CD14-positive monocyte (primary cell): Measurements from ENCODE around the gene RAPH1. TPM values are rescaled to one million over a fixed set of nuclear protein-coding genes. Genes with fewer than 3 reads are reported as not detected.

Experiments used
- DNase-seq, 3 donors: peaks; one replicate each; pipeline ENCODE4 v3.0.0-alpha.2; 2011 to 2022
- H2AFZ ChIP-seq: 2 replicates; pipeline ENCODE4 v1.6.0; 2012; ENCODE audit warnings: mild to moderate bottlenecking, low read depth, low read length, inconsistent platforms; ENCODE audit not compliant: insufficient read depth, poor library complexity, severe bottlenecking
- H3K27ac ChIP-seq, 2 donors: 1 replicate in 1 of 2; 2 replicates in 1 of 2; pipeline ENCODE4 v1.5.1; 2012 to 2013; ENCODE audit warnings: low read length in 2 of 2, control low read depth in 1 of 2, inconsistent platforms in 1 of 2, low read depth in 1 of 2, mild to moderate bottlenecking in 1 of 2
- H3K27me3 ChIP-seq, 2 donors: one replicate each; pipeline versions ENCODE4 v1.6.0 to v1.6.1; 2011 to 2013; ENCODE audit warnings: low read length in 2 of 2; ENCODE audit not compliant: control insufficient read depth in 2 of 2, insufficient read depth in 2 of 2
- H3K36me3 ChIP-seq, 2 donors: replicated peaks in 1 of 2; 1 replicate in 1 of 2; 2 replicates in 1 of 2; pipeline versions ENCODE4 v1.5.1 to v1.6.1; 2012 to 2013; ENCODE audit warnings: low read length in 2 of 2, control low read depth in 1 of 2, inconsistent platforms in 1 of 2, mild to moderate bottlenecking in 1 of 2; ENCODE audit not compliant: insufficient read depth in 2 of 2, control insufficient read depth in 1 of 2
- H3K4me1 ChIP-seq, 2 donors: 1 replicate in 1 of 2; 2 replicates in 1 of 2; pipeline versions ENCODE4 v1.5.1 to v1.6.1; 2012 to 2013; ENCODE audit warnings: low read length in 2 of 2, control low read depth in 1 of 2, inconsistent platforms in 1 of 2, mild to moderate bottlenecking in 1 of 2, moderate library complexity in 1 of 2; ENCODE audit not compliant: insufficient read depth in 2 of 2, control insufficient read depth in 1 of 2
- H3K4me2 ChIP-seq: replicated peaks from 2 replicates; pipeline ENCODE3; 2012; ENCODE audit warnings: low read length, moderate library complexity, mild to moderate bottlenecking; ENCODE audit not compliant: poor library complexity, severe bottlenecking; ENCODE audit errors: extremely low read depth
- H3K4me3 ChIP-seq, 3 experiments: fragments of 200-600 bp in 1 of 3; sonication (generic) in 1 of 3; replicated peaks in 1 of 3; 1 replicate in 2 of 3; 2 replicates in 1 of 3; pipeline ENCODE4 v1.5.1; 2011 to 2013; ENCODE audit warnings: low read length in 3 of 3, mild to moderate bottlenecking in 3 of 3, control low read depth in 2 of 3, low read depth in 2 of 3, inconsistent platforms in 1 of 3, moderate library complexity in 1 of 3
- H3K79me2 ChIP-seq: 2 replicates; pipeline ENCODE4 v1.6.0; 2012; ENCODE audit warnings: mild to moderate bottlenecking, control low read depth, inconsistent platforms, low read length, moderate library complexity; ENCODE audit not compliant: insufficient read depth
- H3K9ac ChIP-seq: 2 replicates; pipeline ENCODE4 v1.6.0; 2017; ENCODE audit warnings: low read length, mild to moderate bottlenecking; ENCODE audit not compliant: insufficient read depth, poor library complexity, severe bottlenecking
- H3K9me3 ChIP-seq, 2 donors: replicated peaks in 1 of 2; 1 replicate in 1 of 2; 2 replicates in 1 of 2; pipeline versions ENCODE4 v1.5.1 to v1.6.1; 2012 to 2013; ENCODE audit warnings: low read length in 2 of 2, control low read depth in 1 of 2; ENCODE audit not compliant: control insufficient read depth in 1 of 2, insufficient read depth in 1 of 2
- H4K20me1 ChIP-seq: 2 replicates; pipeline ENCODE4 v1.6.0; 2012; ENCODE audit warnings: mild to moderate bottlenecking, low read length, control low read depth, moderate library complexity; ENCODE audit not compliant: insufficient read depth
- H3K27ac Mint-ChIP-seq, 7 donors: one replicate each; pipeline ENCODE4 v1.8.0; 2020; ENCODE audit warnings: mild to moderate bottlenecking in 7 of 7, mixed read lengths in 7 of 7, moderate library complexity in 6 of 7, inconsistent platforms in 2 of 7
- H3K27me3 Mint-ChIP-seq, 3 donors: one replicate each; pipeline ENCODE4 v1.8.0; 2021 to 2022; ENCODE audit warnings: low read depth in 3 of 3, mild to moderate bottlenecking in 3 of 3, mixed read lengths in 3 of 3, moderate library complexity in 3 of 3, inconsistent platforms in 1 of 3
- H3K36me3 Mint-ChIP-seq, 2 donors: one replicate each; pipeline ENCODE4 v1.8.0; 2020; ENCODE audit warnings: mixed read lengths in 2 of 2, inconsistent platforms in 1 of 2, mild to moderate bottlenecking in 1 of 2
- H3K4me1 Mint-ChIP-seq: one replicate; pipeline ENCODE4 v1.8.0; 2020; ENCODE audit warnings: mild to moderate bottlenecking, mixed read lengths
- H3K4me3 Mint-ChIP-seq, 2 donors: one replicate each; pipeline ENCODE4 v1.8.0; 2020; ENCODE audit warnings: mild to moderate bottlenecking in 2 of 2, mixed read lengths in 2 of 2, moderate library complexity in 1 of 2
- H3K9me3 Mint-ChIP-seq, 7 donors: one replicate each; pipeline ENCODE4 v1.8.0; 2020 to 2022; ENCODE audit warnings: mixed read lengths in 7 of 7, mild to moderate bottlenecking in 6 of 7, moderate library complexity in 6 of 7, inconsistent platforms in 2 of 7
- WGBS: methylation state at CpG from one replicate; pipeline ENCODE4 v1.1.5; 2013; ENCODE audit warnings: missing lambda C conversion rate; ENCODE audit not compliant: insufficient coverage; 5-methylcytosine and 5-hydroxymethylcytosine counted together
- intact Hi-C, 2 donors: fragments of 100-400 bp; cut with micrococcal nuclease; formaldehyde crosslinking; loops; one replicate each; pipeline versions ENCODE4 v1.15.0 to v1.15.1; 2023
- polyA plus RNA-seq, 3 donors: library from polyadenylated mRNA; depleted of rRNA in 1 of 3; unstranded in 2 of 3; stranded (reverse) in 1 of 3; fragments of 300-500 nt in 2 of 3; fragments of >200 nt in 1 of 3; fragmentation: Illumina TruSeq in 2 of 3; gene quantifications; 1 replicate in 2 of 3; 2 replicates in 1 of 3; pipeline ENCODE4 v1.2.3, GENCODE V29; 2012 to 2021
- TF ChIP-seq, protein P1 (sequence below): fragments of 200-600 bp; IDR thresholded peaks from one replicate; pipeline ENCODE4 v1.8.0; 2022; ENCODE audit warnings: antibody characterized with exemption, mild to moderate bottlenecking

The RAPH1 gene
- polyA plus RNA-seq, 3 donors: 3.8 to 5.1 (median 4.5) TPM

- TF ChIP-seq, protein P1, sequence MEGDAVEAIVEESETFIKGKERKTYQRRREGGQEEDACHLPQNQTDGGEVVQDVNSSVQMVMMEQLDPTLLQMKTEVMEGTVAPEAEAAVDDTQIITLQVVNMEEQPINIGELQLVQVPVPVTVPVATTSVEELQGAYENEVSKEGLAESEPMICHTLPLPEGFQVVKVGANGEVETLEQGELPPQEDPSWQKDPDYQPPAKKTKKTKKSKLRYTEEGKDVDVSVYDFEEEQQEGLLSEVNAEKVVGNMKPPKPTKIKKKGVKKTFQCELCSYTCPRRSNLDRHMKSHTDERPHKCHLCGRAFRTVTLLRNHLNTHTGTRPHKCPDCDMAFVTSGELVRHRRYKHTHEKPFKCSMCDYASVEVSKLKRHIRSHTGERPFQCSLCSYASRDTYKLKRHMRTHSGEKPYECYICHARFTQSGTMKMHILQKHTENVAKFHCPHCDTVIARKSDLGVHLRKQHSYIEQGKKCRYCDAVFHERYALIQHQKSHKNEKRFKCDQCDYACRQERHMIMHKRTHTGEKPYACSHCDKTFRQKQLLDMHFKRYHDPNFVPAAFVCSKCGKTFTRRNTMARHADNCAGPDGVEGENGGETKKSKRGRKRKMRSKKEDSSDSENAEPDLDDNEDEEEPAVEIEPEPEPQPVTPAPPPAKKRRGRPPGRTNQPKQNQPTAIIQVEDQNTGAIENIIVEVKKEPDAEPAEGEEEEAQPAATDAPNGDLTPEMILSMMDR: no peak
- Mint-ChIP-seq H3K4me3 (no peak overlapping the region), H3K4me1 (peaks cover 12% of the 10 kb centered on the region), H3K27me3 (no peaks in the 10 kb centered on the region), H3K9me3 (no peaks in the 10 kb centered on the region), H3K36me3 (peaks cover 36 to 42% of the 10 kb centered on the region in 2 donors), H3K27ac (no peak overlapping the region)
- Histone ChIP-seq H4K20me1 (no peaks in the 10 kb centered on the region), H3K4me3 (no peak overlapping the region), H3K27ac (no peak overlapping the region), H3K9ac (no peak overlapping the region), H3K4me1 (peaks cover 5 to 7% of the 10 kb centered on the region in 2 donors), H3K36me3 (peaks cover 0 to 13% of the 10 kb centered on the region in 2 donors), H2AFZ (no peak overlapping the region), H3K27me3 (no peaks in the 10 kb centered on the region), H3K79me2 (no peaks in the 10 kb centered on the region), H3K9me3 (no peaks in the 10 kb centered on the region), H3K4me2 (no peak overlapping the region)
- DNase-seq: no peak
- intact Hi-C loops: no loop called here
- WGBS: 100% methylated on average over 1 of the region's 5 CpGs
Measured at GRCh38 chr2:203442463-203442862, 92.6 kb downstream of the RAPH1 start.

DNA sequence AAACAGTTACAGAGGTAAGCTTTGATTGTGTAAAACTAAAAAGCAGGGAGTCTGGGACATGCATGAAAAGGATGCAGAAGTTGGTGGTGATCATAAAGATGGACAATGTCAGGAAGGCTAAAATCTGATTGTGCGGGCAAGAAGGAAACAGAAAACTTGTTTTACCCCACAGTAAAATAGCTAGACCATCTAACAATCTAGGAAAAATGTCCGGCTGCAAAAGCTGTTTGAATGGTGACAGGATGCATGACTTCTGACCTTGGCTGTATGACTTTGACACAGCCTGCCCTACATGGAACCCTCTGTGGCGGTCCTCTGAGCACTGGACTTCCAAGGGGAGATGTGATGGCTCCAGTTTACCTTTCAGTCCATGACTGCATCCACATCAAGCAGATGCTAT is 93.6 kb downstream of the RAPH1 start:
- Mint-ChIP-seq H3K4me1 (peaks cover 10% of the 10 kb centered on the region), H3K27ac (peak overlapping the region in 1 of 7 donors; percentile 32), H3K36me3 (peaks cover 36 to 42% of the 10 kb centered on the region in 2 donors), H3K9me3 (no peaks in the 10 kb centered on the region), H3K4me3 (no peak overlapping the region), H3K27me3 (no peaks in the 10 kb centered on the region)
- H3K9me3 ChIP-seq: no peaks in the 10 kb centered on the region
- H4K20me1 ChIP-seq: no peaks in the 10 kb centered on the region
- no peak for DNase-seq
- no peaks in the 10 kb centered on the region for H3K79me2 ChIP-seq
- H3K4me3 ChIP-seq: no peak overlapping the region
- TF ChIP-seq, protein P1: no peak
- H2AFZ ChIP-seq: no peak overlapping the region
- no peak overlapping the region for H3K9ac ChIP-seq
- H3K4me2 ChIP-seq: no peak overlapping the region
- H3K27me3 ChIP-seq: no peaks in the 10 kb centered on the region
- 100% methylated on average over 1 of the region's 3 CpGs for WGBS
- intact Hi-C loops: no loop called here
- peaks cover 0 to 13% of the 10 kb centered on the region in 2 donors for H3K36me3 ChIP-seq
- no peak overlapping the region for H3K27ac ChIP-seq
- H3K4me1 ChIP-seq: peaks cover 5 to 7% of the 10 kb centered on the region in 2 donors
